RPMI7951 (cell line): Measurements from ENCODE around the gene TTLL11. TPM values are rescaled to one million over a fixed set of nuclear protein-coding genes. Genes with fewer than 3 reads are reported as not detected.
"Not testable (repeated sequence)": the region's sequence is repeated elsewhere in the genome, so short reads cannot be mapped to it uniquely, and the experiment has no call there.

Source experiments
- DNase-seq: peaks from one replicate; pipeline ENCODE4 v3.0.0-alpha.2; 2012; ENCODE audit warnings: low read depth
- total RNA-seq: library from RNA; depleted of rRNA; stranded (reverse); fragments of >200 nt; shearing (Covaris generic); gene quantifications from 2 replicates; pipeline ENCODE4 v1.2.3, GENCODE V29; 2014

Gene TTLL11
- total RNA-seq, 1 experiment from 2014 or later, result 0.60 TPM

DNA sequence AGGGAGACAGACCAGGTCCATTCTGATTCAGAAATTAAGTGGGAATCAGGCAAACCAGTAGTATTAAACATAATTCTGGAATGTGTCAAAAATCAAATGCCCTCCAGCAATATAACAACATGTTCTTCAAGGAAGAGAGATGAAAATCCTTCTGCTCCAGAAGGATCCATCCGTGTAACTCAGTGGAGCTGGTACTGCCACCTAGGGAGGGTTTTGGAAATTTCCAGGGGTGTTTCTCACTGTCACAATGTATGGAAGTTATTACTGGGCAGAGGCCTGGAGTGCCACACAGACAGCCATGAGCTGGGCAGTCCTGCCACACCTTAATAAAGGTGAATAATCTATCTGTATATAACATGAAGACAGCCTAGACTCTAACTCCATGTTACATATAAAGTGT lies 87.5 kb downstream of the TTLL11 start:
- DNase-seq, result peak; percentile 38

DNA sequence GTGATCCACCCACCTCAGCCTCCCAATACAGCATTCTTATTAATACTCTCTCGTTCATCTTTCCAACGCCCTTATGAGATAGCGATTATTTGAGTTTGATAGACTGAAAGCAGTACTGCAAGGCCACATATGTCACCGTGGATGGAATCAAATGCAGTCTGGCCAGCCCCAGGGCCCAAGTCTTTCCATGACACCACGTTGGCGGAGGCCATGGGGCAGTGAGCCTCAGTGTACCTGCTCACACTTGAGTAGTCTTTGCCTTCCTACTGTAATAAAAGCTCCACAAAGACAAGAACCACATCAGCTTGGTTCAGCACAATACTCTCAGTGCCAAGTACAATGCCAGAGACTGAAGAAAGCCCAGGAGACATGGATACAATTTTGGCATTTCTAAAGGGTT lies 88.5 kb downstream of the TTLL11 start:
- no peak for DNase-seq

DNA sequence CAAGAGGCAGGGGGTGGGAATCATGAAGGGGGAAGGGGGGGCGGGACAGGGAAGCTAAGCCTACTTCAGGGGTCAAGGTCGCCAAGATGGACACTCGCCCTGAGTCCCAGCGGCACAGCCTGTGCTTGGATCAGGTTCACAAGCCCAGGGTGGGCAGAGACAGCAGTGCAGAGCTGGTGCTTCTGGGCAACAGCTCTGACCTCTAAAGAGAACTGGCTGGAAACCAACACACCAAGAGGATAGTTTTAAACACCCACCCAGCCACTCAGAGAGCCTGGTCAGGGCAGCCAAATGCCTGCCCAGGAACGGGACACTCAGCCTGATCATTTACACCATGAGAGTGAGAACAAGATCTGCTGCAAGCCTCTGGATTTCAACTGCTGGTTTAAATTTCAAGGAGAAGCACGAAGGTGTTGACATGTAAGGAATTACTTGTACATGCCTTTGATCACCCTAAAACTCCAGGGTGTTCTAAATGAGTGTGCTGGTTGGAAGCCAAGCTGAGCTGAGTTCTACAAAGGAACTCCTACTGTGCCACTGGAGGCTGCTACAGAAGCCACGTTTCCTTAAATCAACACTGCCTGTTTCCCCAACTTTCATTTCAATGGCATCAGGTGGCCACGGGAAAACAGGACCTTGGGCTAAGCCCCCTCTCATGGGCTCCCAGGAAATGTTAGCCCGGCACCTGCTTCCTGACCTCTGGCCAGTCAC lies 91.5 kb downstream of the TTLL11 start:
- no peak for DNase-seq

DNA sequence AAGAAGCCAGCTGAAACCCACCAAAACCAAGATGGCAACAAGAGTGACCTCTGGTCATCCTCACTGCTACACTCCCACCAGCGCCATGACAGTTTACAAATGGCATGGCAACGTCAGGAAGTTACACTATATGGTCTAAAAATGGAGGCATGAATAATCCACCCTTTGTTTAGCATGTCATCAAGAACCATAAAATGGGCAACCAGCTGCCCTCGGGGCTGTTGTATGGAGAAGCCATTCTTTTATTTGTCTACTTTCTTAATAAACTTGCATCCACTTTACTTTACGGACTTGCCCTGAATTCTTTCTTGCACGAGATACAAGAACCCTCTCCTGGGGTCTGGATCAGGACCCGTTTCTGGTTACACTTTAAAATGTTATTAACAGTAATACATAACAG lies 92.6 kb downstream of the TTLL11 start:
- DNase-seq, result not testable (repeated sequence)

DNA sequence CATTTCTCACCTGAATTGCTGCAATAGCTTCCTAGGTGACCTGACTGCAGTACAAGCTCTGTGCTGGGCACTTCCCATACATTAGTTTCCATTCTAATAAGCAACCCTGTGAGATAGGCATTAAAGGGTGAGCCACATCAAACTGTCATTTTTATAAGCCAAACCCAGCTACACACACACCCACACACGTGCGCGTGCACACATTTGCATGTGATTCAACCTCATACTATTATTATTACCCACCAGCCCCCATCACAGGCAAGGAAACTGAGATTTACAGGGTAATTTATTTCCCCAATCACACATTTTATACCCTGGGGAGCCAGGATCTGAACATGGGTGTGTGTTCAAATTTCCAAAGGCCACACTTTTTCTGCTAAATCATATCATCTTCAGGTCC lies 93.6 kb downstream of the TTLL11 start:
- no peak for DNase-seq

DNA sequence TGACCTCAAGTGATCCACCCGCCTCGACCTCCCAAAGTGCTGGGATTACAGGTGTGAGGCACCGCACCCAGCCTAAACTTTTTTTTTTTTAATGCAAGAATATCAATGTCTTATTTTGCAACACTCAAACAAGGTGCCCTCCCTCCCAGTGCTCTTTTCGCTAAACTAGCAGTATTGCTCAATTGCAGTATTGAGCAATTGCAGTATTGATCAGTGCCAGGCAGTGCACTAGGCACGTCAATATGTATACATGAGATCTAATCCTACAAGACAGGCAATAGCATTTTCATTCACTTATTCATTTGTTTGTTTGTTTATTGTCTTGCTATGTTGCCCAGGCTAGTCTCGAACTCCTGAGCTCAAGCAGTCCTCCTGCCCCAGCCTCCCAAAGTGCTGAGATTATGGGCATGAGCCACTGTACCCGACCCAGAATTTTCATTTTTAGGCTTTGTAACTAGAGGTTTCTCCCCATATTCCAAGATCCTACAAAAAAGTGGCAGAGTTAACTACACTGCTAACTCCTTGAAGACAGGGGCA lies 94.5 kb downstream of the TTLL11 start:
- no peak for DNase-seq

DNA sequence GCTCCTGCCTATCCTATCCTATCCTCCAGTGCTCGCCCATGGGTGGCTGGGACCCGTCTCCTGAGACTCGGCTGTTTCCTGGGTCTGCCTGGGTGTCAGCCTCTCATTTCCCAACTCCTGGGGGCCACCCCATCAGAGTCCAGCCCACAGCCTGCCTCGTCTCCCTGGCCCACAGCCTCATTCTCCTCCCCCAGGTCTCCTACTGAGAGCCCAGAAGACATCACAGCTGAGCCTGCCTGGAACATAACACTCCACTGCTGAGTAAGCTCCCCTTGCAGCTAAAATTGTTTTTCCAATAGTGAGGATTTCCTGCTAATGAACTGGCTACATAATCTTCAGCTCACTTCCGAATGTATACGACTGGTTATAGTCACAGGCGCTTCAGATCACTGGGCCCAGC lies 95.3 kb downstream of the TTLL11 start:
- no peak for DNase-seq

DNA sequence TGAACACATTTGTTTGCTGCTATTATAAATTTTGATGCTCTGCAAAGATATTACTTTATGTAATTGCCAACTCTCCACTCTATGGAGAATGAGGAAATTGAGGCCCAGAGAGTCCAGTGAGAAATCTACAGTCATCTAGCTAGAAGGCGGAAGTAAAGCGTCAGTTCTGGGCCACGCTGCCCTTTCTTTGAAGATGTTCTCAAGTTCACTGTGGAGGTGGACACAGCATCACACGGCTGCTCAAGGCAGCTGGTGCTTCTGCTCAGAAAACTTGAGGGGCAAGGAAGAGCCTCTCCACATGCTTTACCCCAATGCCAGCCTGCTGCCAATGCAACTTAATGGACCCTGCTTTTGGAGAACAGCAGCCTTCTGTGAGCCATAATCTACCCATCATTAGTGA lies 96.3 kb downstream of the TTLL11 start:
- DNase-seq, result no peak

DNA sequence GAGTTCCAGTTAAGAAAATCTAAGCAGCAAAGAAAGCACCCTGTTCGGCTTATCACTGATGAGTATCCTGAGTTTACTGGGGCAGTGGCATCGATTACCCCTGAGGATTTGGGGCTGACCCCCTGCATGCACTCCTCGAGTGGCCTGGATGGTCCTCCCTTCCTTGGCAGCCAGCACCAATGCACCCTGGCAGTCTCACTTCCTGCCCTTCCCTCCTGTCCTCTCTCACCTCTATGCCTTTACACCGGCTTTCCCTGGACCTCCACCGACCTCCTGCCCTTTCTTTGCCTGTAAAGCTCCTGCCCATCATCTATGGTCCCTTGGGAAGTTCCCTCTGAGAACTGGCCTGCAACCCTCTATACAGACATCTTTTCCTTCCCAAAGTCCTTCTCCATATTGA lies 97.1 kb downstream of the TTLL11 start:
- DNase-seq, result no peak

DNA sequence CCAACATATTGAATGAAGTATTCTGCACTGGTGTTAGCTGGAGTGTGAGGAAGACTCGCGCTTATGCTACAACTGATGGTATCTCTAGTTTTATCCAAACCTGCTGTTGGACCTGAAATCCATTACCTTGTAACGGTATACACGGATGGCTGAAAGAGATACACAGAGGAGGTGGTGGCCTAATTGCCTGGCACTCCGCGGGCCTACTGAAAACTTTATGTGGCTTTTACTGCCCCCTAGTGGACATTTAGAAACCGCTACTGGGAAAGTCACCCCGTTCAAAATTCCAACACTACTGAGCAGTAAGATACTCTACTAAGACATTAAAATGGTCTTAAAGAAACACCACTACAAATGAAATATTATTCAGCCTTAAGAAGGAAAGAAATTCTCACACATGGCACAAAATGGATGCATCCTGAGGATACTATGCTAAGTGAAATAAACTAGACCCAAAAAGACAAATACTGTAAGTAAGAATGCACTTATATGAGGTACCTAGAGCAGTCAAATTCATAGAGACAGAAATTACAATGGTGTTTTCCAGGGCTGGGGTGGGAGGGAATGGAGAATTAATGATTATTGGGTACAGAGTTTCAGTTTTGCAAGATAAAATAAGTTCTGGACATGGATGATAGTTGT lies 100.4 kb downstream of the TTLL11 start:
- DNase-seq, result peak; percentile 59

DNA sequence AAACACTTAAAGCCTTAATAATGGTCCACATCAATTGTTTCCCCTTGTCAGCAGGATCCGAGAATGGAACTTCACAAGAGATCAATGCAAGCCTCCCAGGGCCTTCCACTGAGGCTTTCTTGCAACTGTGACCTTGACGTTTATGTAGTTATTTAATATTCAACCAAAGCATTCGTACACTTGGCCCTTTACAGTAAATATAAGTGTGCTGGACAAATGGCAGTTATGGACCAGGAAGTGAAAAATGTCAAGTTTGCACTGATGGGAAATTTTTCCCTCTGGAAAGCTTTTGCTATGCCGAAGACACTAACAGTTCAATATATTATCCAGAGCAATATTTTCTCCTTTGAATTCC lies 101.8 kb downstream of the TTLL11 start:
- no peak for DNase-seq

DNA sequence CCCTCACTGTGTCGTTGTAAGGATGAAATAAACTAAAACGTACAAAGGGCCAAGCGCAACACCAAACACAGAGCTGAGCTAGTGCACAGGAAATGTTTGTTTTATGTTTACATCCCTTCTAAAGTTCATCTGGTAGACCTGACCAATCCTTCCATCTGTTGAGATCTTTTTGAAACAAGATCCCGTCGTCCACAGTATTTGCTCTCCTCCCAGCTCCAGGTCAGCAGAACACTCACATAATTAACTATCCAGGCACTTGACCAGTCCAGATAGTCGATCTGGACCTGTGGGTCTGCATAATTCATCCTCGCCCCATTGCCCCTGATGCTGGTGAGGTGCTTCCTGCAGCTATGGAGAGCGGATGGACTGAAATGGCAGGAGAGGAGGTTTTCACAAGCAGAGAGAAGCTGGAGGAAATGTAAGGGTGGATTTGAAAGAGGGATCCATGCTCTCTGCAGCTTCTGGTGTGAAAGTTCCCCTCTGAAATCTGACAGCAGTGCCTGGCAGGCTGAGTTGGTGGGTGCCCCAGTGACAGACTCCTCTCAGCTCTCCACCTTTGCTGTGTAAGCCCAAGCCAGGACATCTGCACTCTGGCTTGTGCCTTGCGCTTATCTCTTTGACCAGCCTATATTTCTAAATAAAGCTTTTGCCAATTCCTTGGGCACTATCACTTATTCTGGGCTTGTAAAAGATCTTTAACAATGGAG lies 102.4 kb downstream of the TTLL11 start:
- DNase-seq, result no peak

DNA sequence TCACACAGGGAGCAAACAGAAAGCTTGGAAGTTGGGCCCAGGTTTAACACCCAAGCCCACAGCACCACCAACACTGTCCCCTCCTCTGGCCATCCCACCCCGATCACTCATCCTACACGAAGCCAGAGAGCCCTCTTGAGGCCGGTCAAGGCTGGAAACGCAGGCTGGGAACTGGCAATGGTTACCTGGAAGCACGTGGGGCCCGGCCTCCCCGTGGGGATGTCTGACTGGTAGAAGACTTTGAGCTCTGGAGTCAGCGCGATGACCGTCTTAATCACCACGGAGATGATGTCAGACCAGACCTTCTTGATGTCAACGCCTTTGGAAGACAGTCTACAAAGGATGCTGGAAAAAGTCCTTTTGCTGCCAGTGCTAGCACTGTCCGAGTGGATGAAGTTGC lies 104.1 kb downstream of the TTLL11 start:
- no peak for DNase-seq

DNA sequence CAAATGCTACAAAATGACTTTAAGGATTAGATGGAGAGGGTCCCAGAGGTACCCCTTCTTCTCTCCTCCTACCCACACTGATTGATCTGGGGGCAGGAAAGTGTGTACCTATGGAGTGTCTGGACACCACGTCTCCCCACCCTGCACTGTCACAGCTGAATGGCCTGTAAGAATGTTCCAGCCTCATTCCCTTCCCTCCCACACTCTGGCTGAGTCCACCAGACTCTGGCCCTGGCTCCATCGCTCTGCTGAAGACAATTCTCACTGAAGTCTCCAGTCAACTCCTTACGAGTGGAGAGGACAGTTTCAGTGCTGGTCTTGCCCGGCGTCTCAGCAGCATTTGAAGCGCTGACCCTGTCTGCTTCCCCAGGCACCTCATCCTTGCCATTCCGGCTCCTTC lies 105.8 kb downstream of the TTLL11 start:
- no peak for DNase-seq

DNA sequence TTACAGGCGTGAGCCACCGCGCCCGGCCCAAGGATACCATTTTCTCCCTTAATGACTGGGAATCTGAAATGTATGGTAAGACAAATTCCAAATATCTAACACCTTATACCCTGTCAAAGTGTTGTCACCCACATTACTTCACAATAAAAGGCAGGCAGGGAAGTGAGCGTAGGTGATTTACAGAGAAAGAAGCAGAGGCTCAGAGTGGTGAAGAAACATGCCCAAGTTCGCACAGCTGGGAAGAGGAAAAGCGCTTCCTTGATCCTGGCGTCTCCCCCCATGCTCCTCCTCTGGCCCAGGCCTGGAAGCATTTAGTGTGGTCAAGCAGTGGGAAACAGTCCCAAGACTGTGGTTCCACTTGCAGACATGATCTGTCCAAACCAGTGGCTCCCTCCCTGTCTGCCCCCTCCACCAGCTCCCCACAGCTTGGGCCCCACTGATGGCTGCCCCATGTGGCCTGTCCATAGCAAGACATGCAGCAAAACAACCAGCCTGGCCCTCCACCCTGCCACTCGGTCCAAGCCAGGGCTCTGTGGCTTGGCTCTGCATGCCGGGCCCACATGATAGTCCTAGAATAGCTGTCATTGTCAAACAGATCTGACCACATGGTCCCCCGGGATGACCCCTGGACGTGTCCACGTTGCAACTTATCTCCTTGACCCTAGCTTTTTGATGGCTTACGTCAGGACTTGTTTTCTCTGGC lies 107.2 kb downstream of the TTLL11 start:
- DNase-seq, result peak; percentile 77

DNA sequence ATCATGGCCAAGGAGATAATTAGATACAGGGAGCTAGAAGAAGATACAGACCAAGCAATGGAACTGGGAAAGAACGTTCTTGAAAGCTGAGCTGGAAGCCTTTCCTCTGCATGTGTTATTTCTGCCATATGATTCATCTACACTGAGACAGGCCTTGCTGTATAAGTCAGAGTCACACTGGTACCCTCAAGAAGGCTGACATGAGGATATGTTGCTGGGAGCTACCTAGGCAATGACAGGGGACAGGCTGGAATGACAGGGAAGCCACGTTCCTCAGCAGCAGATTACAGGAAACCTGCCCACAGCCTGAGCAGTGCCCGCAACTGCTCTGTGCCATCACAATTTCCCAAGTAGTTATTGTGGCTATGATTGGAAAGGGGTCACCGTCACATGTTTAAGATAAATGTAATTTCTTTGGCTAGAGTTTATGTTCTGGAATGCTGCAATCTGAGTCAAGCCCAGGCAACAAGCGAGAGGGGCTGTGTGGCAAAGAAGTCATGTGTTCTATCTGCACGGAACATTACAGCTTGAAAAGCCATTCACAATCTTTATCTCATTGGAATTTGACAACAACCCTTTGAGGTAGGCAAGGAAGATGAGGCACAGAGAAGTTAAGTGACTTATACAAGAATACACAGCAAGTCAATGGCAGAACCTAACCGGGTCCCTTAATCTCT lies 108.2 kb downstream of the TTLL11 start:
- peak; percentile 37 for DNase-seq

DNA sequence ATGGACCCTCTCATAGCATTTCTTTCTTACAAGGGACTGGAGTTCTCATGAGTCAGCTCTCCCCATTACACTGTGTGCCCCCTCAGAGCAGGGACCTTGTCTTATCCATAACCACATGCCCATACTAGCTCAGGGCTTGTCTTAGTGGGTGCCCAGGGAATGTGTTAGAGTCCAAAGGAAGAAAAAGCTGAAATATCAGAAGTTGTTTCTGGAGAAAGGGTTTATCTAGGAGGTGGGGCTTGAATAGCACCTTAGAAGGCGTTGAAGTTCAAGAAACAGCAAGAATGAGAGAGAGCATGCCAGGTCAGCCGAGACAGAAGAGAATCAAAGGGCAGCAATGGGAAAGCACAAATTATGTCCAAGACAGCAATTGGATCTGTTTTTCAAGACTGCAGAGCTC lies 109.4 kb downstream of the TTLL11 start:
- no peak for DNase-seq

DNA sequence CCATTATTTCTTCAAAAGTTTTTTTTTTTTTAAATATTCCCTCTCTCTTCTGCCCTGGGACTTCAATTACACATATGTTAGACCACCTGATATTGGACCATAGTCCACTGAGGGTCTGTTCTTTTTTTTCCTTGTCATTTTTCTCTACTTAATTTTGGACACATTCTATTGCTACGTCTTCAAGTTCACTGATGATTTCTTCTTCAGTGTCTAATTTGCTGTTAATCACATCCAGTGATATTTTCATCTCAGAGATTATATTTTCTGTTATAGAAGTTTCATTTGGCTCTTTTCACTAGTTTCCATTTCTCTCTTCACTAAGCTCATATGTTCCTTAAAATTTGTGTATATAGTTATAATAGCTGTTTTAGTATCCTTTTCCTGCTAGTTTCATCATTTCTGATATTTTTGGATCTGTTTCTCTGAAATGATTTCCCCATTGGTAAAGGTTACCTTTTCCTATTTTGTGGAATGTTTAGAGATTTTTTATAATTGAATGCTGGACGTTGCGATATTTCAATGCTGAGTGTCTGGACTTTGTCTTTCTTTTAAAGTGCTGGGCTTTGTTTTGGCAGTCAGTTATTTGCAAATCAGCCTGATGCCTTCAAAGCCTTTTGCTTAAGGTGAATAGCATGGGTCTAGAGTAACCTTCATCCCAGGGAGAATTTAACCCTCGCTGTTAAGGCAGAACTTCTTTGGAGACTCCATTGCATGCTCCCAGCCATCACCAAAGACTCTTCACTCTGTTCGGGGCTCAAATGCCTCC lies 111.8 kb downstream of the TTLL11 start:
- no peak for DNase-seq

DNA sequence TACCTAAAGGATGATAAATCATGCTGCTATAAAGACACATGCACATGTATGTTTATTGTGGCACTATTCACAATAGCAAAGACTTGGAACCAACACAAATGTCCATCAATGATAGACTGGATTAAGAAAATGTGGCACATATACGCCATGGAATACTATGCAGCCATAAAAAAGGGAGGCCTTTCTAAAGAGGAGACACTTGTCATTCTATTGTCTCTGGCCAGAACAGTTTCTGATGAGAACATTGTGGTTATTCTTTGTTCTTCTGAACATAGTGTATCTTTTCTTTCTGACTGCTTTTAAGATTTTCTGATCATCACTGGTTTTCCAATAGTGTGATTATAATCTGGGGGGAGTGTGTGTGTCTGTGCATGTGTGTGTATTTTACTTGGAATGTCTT lies 112.4 kb downstream of the TTLL11 start:
- not testable (repeated sequence) for DNase-seq

DNA sequence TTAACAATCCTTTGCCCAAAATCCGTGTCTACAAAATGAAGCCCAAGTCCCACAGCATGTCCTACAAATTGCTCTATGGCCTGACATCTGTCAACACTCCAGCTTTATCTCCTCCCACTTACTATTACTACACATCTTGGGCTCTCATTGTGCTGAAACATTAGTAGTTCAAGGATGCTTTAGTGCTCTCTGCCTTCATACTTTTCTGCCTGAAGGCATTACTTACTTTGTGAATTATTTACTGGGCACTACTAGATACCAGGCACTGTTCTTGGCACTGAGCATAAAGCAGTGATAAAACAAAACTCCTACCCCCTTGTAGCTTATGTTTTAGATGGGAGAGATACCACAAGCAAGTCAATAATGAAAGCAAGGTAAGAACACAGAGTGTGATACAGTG lies 113.4 kb downstream of the TTLL11 start:
- DNase-seq, result no peak

DNA sequence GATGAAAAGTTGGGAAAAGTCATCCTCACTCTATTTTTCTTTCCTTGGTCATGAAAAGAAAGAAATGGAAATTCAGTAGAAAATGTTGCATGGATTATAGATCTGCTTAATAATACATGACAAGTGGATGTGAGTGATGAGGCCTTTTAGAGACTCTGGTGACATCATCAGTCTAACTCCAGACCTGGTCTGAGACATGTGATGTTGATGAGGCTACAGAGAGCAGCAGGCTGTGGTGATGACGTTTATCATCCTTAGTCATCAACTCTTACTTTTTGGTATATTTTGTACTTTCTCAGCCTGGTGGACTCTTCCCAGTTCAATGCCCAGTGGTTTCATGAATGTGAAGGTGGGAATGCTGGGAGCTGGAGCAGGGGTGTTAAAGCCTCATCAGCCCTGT lies 116.4 kb downstream of the TTLL11 start:
- DNase-seq, result peak; percentile 29
